NCI-H748 (cell line): ENCODE data around the gene CORO1C.
A peak's percentile ranks its signal among the peaks of the same experiment; 100 is the strongest.
"Not testable (repeated sequence)": the region's sequence is repeated elsewhere in the genome, so short reads cannot be mapped to it uniquely, and the experiment has no call there.

ENCODE experiments used
- DNase-seq: peaks from one replicate; lab custom pipeline; 2025; ENCODE audit not compliant: unreplicated experiment; lab: John Stamatoyannopoulos, UW

CORO1C gene

GRCh38 chr12:108679106-108679681 is 52.1 kb downstream of the CORO1C start:
- no peak for DNase-seq

- DNase-seq, result no peak
Observed at GRCh38 chr12:108678104-108678730, 53.1 kb downstream of the CORO1C start.

- DNase-seq, result no peak
Observed at GRCh38 chr12:108677381-108677780, 53.9 kb downstream of the CORO1C start.

- no peak for DNase-seq
Observed at GRCh38 chr12:108676707-108677106, 54.6 kb downstream of the CORO1C start.

- no peak for DNase-seq
Observed at GRCh38 chr12:108675792-108676191, 55.5 kb downstream of the CORO1C start.

GRCh38 chr12:108672054-108672453 is 59.3 kb downstream of the CORO1C start:
- DNase-seq, result no peak

- DNase-seq, result no peak
Observed at GRCh38 chr12:108671110-108671509, 60.2 kb downstream of the CORO1C start.

- no peak for DNase-seq
Observed at GRCh38 chr12:108670066-108670631, 61.2 kb downstream of the CORO1C start.

- DNase-seq, result no peak
Observed at GRCh38 chr12:108668542-108668941, 62.8 kb downstream of the CORO1C start.

- no peak for DNase-seq
Observed at GRCh38 chr12:108668063-108668462, 63.3 kb downstream of the CORO1C start.

- no peak for DNase-seq
Observed at GRCh38 chr12:108667349-108667748, 64.0 kb downstream of the CORO1C start.

GRCh38 chr12:108666401-108666881 is 64.9 kb downstream of the CORO1C start:
- no peak for DNase-seq

- DNase-seq, result no peak
Observed at GRCh38 chr12:108665608-108666202, 65.6 kb downstream of the CORO1C start.

GRCh38 chr12:108664338-108665258 is 66.7 kb downstream of the CORO1C start:
- peak; percentile 74 for DNase-seq

GRCh38 chr12:108663324-108664015 is 67.8 kb downstream of the CORO1C start:
- DNase-seq, result no peak

- DNase-seq, result not testable (repeated sequence)
Observed at GRCh38 chr12:108658115-108658514, 73.2 kb downstream of the CORO1C start.

GRCh38 chr12:108657130-108657745 is 74.1 kb downstream of the CORO1C start:
- no peak for DNase-seq

GRCh38 chr12:108656247-108656646 is 75.1 kb downstream of the CORO1C start:
- not testable (repeated sequence) for DNase-seq

- DNase-seq, result not testable (repeated sequence)
Observed at GRCh38 chr12:108655812-108656175, 75.5 kb downstream of the CORO1C start.

- DNase-seq, result not testable (repeated sequence)
Observed at GRCh38 chr12:108654622-108655021, 76.7 kb downstream of the CORO1C start.
